DND-41 (cell line): ENCODE data around the gene SPEM1.
"Not testable (repeated sequence)": the region's sequence is repeated elsewhere in the genome, so short reads cannot be mapped to it uniquely, and the experiment has no call there.

Experiments used
- ATAC-seq: fragments of 200-7000 bp; cut with Tn5 transposase; 3 replicates; pipeline ENCODE4 v1.9.1; 2021; ENCODE audit warnings: low read depth; ENCODE audit not compliant: insufficient read depth
- DNase-seq: peaks from one replicate; pipeline ENCODE4 v3.0.0-alpha.2; 2020
- H2AFZ ChIP-seq: 2 replicates; pipeline ENCODE4 v1.6.0; 2012; ENCODE audit warnings: low read depth, low read length
- H3K27ac ChIP-seq: 2 replicates; pipeline ENCODE4 v1.5.1; 2012; ENCODE audit warnings: low read length, inconsistent platforms
- H3K27me3 ChIP-seq: fragments of 200-600 bp; sonication (generic); 2 replicates; pipeline ENCODE4 v1.6.0; 2012; ENCODE audit warnings: low read length, mild to moderate bottlenecking, inconsistent platforms; ENCODE audit not compliant: insufficient read depth, poor library complexity
- H3K36me3 ChIP-seq: 2 replicates; pipeline ENCODE4 v1.5.1; 2012; ENCODE audit warnings: low read length, inconsistent platforms; ENCODE audit not compliant: insufficient read depth
- H3K4me1 ChIP-seq: 2 replicates; pipeline ENCODE4 v1.5.1; 2012; ENCODE audit warnings: mild to moderate bottlenecking, low read length; ENCODE audit not compliant: insufficient read depth
- H3K4me2 ChIP-seq: 2 replicates; pipeline ENCODE4 v1.6.0; 2012; ENCODE audit warnings: mild to moderate bottlenecking, moderate library complexity, low read length, inconsistent platforms; ENCODE audit not compliant: insufficient read depth
- H3K4me3 ChIP-seq, 2 experiments: fragments of 200-600 bp in 1 of 2; shearing (Covaris generic) in 1 of 2; 2 replicates each; pipeline ENCODE4 v1.5.1; 2012 to 2016; ENCODE audit warnings: inconsistent platforms in 2 of 2, low read length in 2 of 2, mild to moderate bottlenecking in 2 of 2, low read depth in 1 of 2, moderate library complexity in 1 of 2
- H3K79me2 ChIP-seq: 2 replicates; pipeline ENCODE4 v1.6.0; 2012; ENCODE audit warnings: low read length, inconsistent platforms; ENCODE audit not compliant: insufficient read depth
- H3K9ac ChIP-seq: 2 replicates; pipeline ENCODE4 v1.6.0; 2012; ENCODE audit warnings: low read depth, mild to moderate bottlenecking, inconsistent platforms, low read length, moderate library complexity
- H3K9me3 ChIP-seq: 2 replicates; pipeline ENCODE4 v1.5.1; 2012; ENCODE audit warnings: low read length, moderate library complexity, mild to moderate bottlenecking, inconsistent platforms; ENCODE audit not compliant: insufficient read depth, severe bottlenecking
- H4K20me1 ChIP-seq: 2 replicates; pipeline ENCODE4 v1.6.0; 2012; ENCODE audit warnings: low read length; ENCODE audit not compliant: insufficient read depth
- EZH2 ChIP-seq: IDR thresholded peaks from 3 replicates; pipeline ENCODE4 v1.6.1; 2012; ENCODE audit warnings: borderline replicate concordance, low read depth, mild to moderate bottlenecking, moderate library complexity, low read length, inconsistent platforms; ENCODE audit not compliant: severe bottlenecking
- TF ChIP-seq, protein P1 (sequence below): IDR thresholded peaks from 2 replicates; pipeline ENCODE4 v1.5.1; 2012; ENCODE audit warnings: borderline replicate concordance, low read length, moderate library complexity, mild to moderate bottlenecking; ENCODE audit not compliant: poor library complexity, severe bottlenecking; ENCODE audit errors: extremely low read depth

The SPEM1 gene

DNA sequence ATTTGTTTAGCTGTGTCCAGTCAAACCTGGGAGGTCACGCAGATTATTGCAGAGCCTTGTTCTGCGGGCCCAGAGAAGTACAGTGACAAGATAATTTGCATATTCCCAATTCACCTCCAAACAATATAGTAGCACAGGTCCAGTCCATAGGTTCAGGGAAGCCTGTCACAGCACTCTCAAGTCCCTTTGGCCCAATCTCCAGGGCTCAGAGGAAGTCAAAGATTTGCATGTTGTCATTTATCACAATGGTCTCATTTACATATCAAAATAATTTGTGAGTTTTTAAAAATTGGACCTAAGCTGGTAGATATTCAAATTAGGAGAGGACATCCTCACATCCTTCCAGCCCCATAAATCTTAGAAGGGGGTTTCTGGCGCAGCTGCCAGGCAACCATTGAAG, 47.4 kb downstream of the SPEM1 start:
- no peak for TF ChIP-seq EZH2
- TF ChIP-seq, protein P1, sequence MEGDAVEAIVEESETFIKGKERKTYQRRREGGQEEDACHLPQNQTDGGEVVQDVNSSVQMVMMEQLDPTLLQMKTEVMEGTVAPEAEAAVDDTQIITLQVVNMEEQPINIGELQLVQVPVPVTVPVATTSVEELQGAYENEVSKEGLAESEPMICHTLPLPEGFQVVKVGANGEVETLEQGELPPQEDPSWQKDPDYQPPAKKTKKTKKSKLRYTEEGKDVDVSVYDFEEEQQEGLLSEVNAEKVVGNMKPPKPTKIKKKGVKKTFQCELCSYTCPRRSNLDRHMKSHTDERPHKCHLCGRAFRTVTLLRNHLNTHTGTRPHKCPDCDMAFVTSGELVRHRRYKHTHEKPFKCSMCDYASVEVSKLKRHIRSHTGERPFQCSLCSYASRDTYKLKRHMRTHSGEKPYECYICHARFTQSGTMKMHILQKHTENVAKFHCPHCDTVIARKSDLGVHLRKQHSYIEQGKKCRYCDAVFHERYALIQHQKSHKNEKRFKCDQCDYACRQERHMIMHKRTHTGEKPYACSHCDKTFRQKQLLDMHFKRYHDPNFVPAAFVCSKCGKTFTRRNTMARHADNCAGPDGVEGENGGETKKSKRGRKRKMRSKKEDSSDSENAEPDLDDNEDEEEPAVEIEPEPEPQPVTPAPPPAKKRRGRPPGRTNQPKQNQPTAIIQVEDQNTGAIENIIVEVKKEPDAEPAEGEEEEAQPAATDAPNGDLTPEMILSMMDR: no peak
- DNase-seq (no peak), ATAC-seq (no peak)
- Histone ChIP-seq H4K20me1 (peaks cover 11% of the 10 kb centered on the region; the same call in 1 of the 2 replicates), H3K27ac (no peak overlapping the region), H3K9me3 (no peaks in the 10 kb centered on the region), H3K79me2 (peaks cover 33% of the 10 kb centered on the region), H3K27me3 (no peaks in the 10 kb centered on the region), H3K9ac (no peak overlapping the region), H2AFZ (no peak overlapping the region), H3K4me3 (no peak overlapping the region), H3K36me3 (peaks cover 40% of the 10 kb centered on the region), H3K4me1 (no peaks in the 10 kb centered on the region), H3K4me2 (no peak overlapping the region)

DNA sequence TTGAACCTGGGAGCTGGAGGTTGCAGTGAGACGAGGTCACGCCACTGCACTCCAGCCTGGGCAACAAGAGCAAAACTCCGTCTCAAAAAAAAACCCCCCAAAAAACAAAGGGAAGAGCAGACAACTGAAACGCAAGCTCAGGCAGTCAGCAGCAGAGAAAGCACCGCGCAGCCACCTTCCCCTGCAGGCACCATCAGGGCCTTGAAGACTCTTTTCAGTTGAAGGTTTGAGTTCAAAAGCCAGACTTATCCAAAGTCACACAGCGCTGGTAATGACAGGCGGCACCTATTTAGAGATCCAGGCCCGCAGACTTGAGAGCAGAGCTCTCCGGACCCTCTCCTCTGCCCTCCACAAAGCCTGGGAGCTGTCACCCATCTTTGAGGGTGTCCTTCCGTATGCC, 48.2 kb downstream of the SPEM1 start:
- no peaks in the 10 kb centered on the region for H3K27me3 ChIP-seq
- H3K9ac ChIP-seq: no peak overlapping the region
- H2AFZ ChIP-seq: no peak overlapping the region
- TF ChIP-seq, protein P1: no peak
- TF ChIP-seq EZH2: no peak
- no peak for ATAC-seq
- H3K4me1 ChIP-seq: no peaks in the 10 kb centered on the region
- H3K4me2 ChIP-seq: no peak overlapping the region
- H3K4me3 ChIP-seq: no peak overlapping the region
- no peak for DNase-seq
- H3K36me3 ChIP-seq: peaks cover 32% of the 10 kb centered on the region
- peaks cover 11% of the 10 kb centered on the region; the same call in 1 of the 2 replicates for H4K20me1 ChIP-seq
- H3K79me2 ChIP-seq: peaks cover 37% of the 10 kb centered on the region
- no peak overlapping the region for H3K27ac ChIP-seq
- H3K9me3 ChIP-seq: no peaks in the 10 kb centered on the region

GRCh38 chr17:7468804-7469389, 48.8 kb downstream of the SPEM1 start:
- Histone ChIP-seq H3K9me3 (no peaks in the 10 kb centered on the region), H4K20me1 (0 out of 2 replicates have a peak, but pooled peaks cover 11% of the 10 kb centered on the region), H3K27ac (no peak overlapping the region), H3K4me1 (no peaks in the 10 kb centered on the region), H3K36me3 (peaks cover 26% of the 10 kb centered on the region), H3K4me3 (no peak overlapping the region), H3K27me3 (no peaks in the 10 kb centered on the region), H3K4me2 (no peak overlapping the region), H3K9ac (no peak overlapping the region), H2AFZ (no peak overlapping the region), H3K79me2 (peaks cover 43% of the 10 kb centered on the region)
- ATAC-seq (no peak), DNase-seq (no peak)
- TF ChIP-seq, protein P1: no peak
- TF ChIP-seq EZH2: no peak

GRCh38 chr17:7469843-7470242, 49.7 kb downstream of the SPEM1 start:
- not testable (repeated sequence) for H3K4me2 ChIP-seq, H2AFZ ChIP-seq, H3K9ac ChIP-seq, DNase-seq, H3K4me3 ChIP-seq, H3K27ac ChIP-seq, H3K4me1 ChIP-seq, H3K27me3 ChIP-seq, H3K9me3 ChIP-seq, ATAC-seq
- H3K79me2 ChIP-seq: peaks cover 53% of the 10 kb centered on the region
- H3K36me3 ChIP-seq: peaks cover 19% of the 10 kb centered on the region
- 0 out of 2 replicates have a peak, but pooled peaks cover 11% of the 10 kb centered on the region for H4K20me1 ChIP-seq

GRCh38 chr17:7470457-7470973, 50.4 kb downstream of the SPEM1 start:
- H3K9me3 ChIP-seq, H3K4me2 ChIP-seq, ATAC-seq, H3K9ac ChIP-seq, DNase-seq, H3K27me3 ChIP-seq, H2AFZ ChIP-seq, H3K4me3 ChIP-seq, H3K27ac ChIP-seq, H3K4me1 ChIP-seq: not testable (repeated sequence)
- Histone ChIP-seq H4K20me1 (0 out of 2 replicates have a peak, but pooled peaks cover 11% of the 10 kb centered on the region), H3K79me2 (peaks cover 59% of the 10 kb centered on the region), H3K36me3 (peaks cover 17% of the 10 kb centered on the region)
